CD4-positive, alpha-beta T cell treated with Interleukin-4 for 1 hour (primary cell): ENCODE results near the gene PRKCH.
"Not testable (repeated sequence)": the region's sequence is repeated elsewhere in the genome, so short reads cannot be mapped to it uniquely, and the experiment has no call there.

ENCODE experiments used
- DNase-seq, 2 donors: peaks; one replicate each; pipeline ENCODE4 v3.0.0-alpha.2; 2020 to 2022

The PRKCH gene

GRCh38 chr14:61460718-61461611 is 139.6 kb downstream of the PRKCH start:
- peak; percentile 33 to 54 for DNase-seq

GRCh38 chr14:61461808-61462275 is 140.5 kb downstream of the PRKCH start:
- peak; percentile 38 to 78 for DNase-seq

GRCh38 chr14:61462566-61463193 is 141.3 kb downstream of the PRKCH start:
- DNase-seq, result no peak

GRCh38 chr14:61463664-61464285 is 142.4 kb downstream of the PRKCH start:
- DNase-seq, result no peak

- not testable (repeated sequence) for DNase-seq
Measured at GRCh38 chr14:61464539-61465320, 143.4 kb downstream of the PRKCH start.

GRCh38 chr14:61466249-61466904 is 145.0 kb downstream of the PRKCH start:
- DNase-seq, result no peak

- DNase-seq, result no peak
Measured at GRCh38 chr14:61466905-61467280, 145.5 kb downstream of the PRKCH start.

GRCh38 chr14:61467296-61467695 is 145.9 kb downstream of the PRKCH start:
- DNase-seq, result no peak

- DNase-seq, result no peak
Measured at GRCh38 chr14:61468063-61468825, 146.9 kb downstream of the PRKCH start.

- DNase-seq, result no peak
Measured at GRCh38 chr14:61469781-61470180, 148.4 kb downstream of the PRKCH start.

GRCh38 chr14:61470261-61470960 is 149.0 kb downstream of the PRKCH start:
- DNase-seq, result no peak

GRCh38 chr14:61470961-61471293 is 149.5 kb downstream of the PRKCH start:
- DNase-seq, result no peak

GRCh38 chr14:61471297-61472005 is 150.1 kb downstream of the PRKCH start:
- DNase-seq, result peak in 1 of 2 donors; percentile 24

GRCh38 chr14:61472011-61472672 is 150.8 kb downstream of the PRKCH start:
- DNase-seq, result peak; percentile 40 to 69

- peak; percentile 52 to 67 for DNase-seq
Measured at GRCh38 chr14:61472801-61473376, 151.5 kb downstream of the PRKCH start.

- DNase-seq, result peak in 1 of 2 donors; percentile 38
Measured at GRCh38 chr14:61474015-61474414, 152.6 kb downstream of the PRKCH start.

GRCh38 chr14:61474701-61475100 is 153.3 kb downstream of the PRKCH start:
- DNase-seq, result no peak

GRCh38 chr14:61475316-61475715 is 153.9 kb downstream of the PRKCH start:
- DNase-seq, result peak; percentile 39 to 74

- no peak for DNase-seq
Measured at GRCh38 chr14:61476105-61476753, 154.8 kb downstream of the PRKCH start.
